ENCODE measurements around the gene TSSC4. TPM values are rescaled to one million over a fixed set of nuclear protein-coding genes. Genes with fewer than 3 reads are reported as not detected.

TSSC4 gene
- total RNA-seq, 1 donor from 2014 or later, result 70.0 TPM

GRCh38 chr11:2382936-2383851 is 17.4 kb upstream of the TSSC4 start:
- TF ChIP-seq CTCF (IDR thresholded peaks at IDR 0.05; ENCODE audit: insufficient read depth, low read depth, low read length), result no peak
- TF ChIP-seq EZH2 (IDR thresholded peaks at IDR 0.05; ENCODE audit: insufficient read depth, low read length), result no peak
- Mint-ChIP-seq H3K4me3 (ENCODE audit: unreplicated experiment) (no peak overlapping the region), H3K9me3 (ENCODE audit: unreplicated experiment) (no peaks in the 10 kb centered on the region), H3K4me1 (ENCODE audit: low read depth, unreplicated experiment) (peaks cover 21% of the 10 kb centered on the region), H3K27me3 (ENCODE audit: low read depth, unreplicated experiment) (no peaks in the 10 kb centered on the region), H3K36me3 (ENCODE audit: low read depth, unreplicated experiment) (peaks cover 2% of the 10 kb centered on the region), H3K27ac (ENCODE audit: unreplicated experiment) (no peak overlapping the region)
- H3K9ac ChIP-seq (ENCODE audit: low read length), result peak overlapping the region; percentile 52
- peaks cover 49% of the 10 kb centered on the region for H3K4me1 ChIP-seq (ENCODE audit: insufficient read depth, low read length)
- no peaks in the 10 kb centered on the region for H3K36me3 ChIP-seq (ENCODE audit: insufficient read depth, low read length)
- peak overlapping the region; percentile 56 for H3K27ac ChIP-seq (ENCODE audit: low read depth, low read length)
- no peaks in the 10 kb centered on the region for H3K27me3 ChIP-seq (ENCODE audit: insufficient read depth, low read length)
- peak overlapping the region; percentile 59 for H3K4me2 ChIP-seq (ENCODE audit: low read length)
- peaks cover 95% of the 10 kb centered on the region for H4K20me1 ChIP-seq (ENCODE audit: insufficient read depth, low read length)
- H3K79me2 ChIP-seq (ENCODE audit: insufficient read depth, low read length), result peaks cover 96% of the 10 kb centered on the region
- no peaks in the 10 kb centered on the region for H3K9me3 ChIP-seq (ENCODE audit: insufficient read depth, low read depth, low read length)
- no peak for FAIRE-seq
- H3K4me3 ChIP-seq (ENCODE audit: insufficient read depth, low read depth, low read length), result no peak overlapping the region
- DNase-seq (ENCODE audit: low read depth), result no peak
- H2AFZ ChIP-seq (ENCODE audit: low read depth, low read length), result no peak overlapping the region

- H2AFZ ChIP-seq (ENCODE audit: low read depth, low read length), result no peak overlapping the region
- DNase-seq (ENCODE audit: low read depth), result no peak
- H3K4me1 ChIP-seq (ENCODE audit: insufficient read depth, low read length), result peaks cover 48% of the 10 kb centered on the region
- peaks cover 95% of the 10 kb centered on the region for H4K20me1 ChIP-seq (ENCODE audit: insufficient read depth, low read length)
- no peak for TF ChIP-seq CTCF (IDR thresholded peaks at IDR 0.05; ENCODE audit: insufficient read depth, low read depth, low read length)
- no peak for TF ChIP-seq EZH2 (IDR thresholded peaks at IDR 0.05; ENCODE audit: insufficient read depth, low read length)
- Mint-ChIP-seq H3K36me3 (ENCODE audit: low read depth, unreplicated experiment) (peaks cover 2% of the 10 kb centered on the region), H3K27me3 (ENCODE audit: low read depth, unreplicated experiment) (no peaks in the 10 kb centered on the region), H3K9me3 (ENCODE audit: unreplicated experiment) (no peaks in the 10 kb centered on the region), H3K4me3 (ENCODE audit: unreplicated experiment) (no peak overlapping the region), H3K4me1 (ENCODE audit: low read depth, unreplicated experiment) (peaks cover 21% of the 10 kb centered on the region), H3K27ac (ENCODE audit: unreplicated experiment) (no peak overlapping the region)
- H3K9ac ChIP-seq (ENCODE audit: low read length), result no peak overlapping the region
- H3K4me3 ChIP-seq (ENCODE audit: insufficient read depth, low read depth, low read length), result no peak overlapping the region
- H3K27ac ChIP-seq (ENCODE audit: low read depth, low read length), result no peak overlapping the region
- no peaks in the 10 kb centered on the region for H3K27me3 ChIP-seq (ENCODE audit: insufficient read depth, low read length)
- FAIRE-seq, result no peak
- H3K36me3 ChIP-seq (ENCODE audit: insufficient read depth, low read length), result no peaks in the 10 kb centered on the region
- H3K4me2 ChIP-seq (ENCODE audit: low read length), result peak overlapping the region; percentile 59
- H3K79me2 ChIP-seq (ENCODE audit: insufficient read depth, low read length), result peaks cover 96% of the 10 kb centered on the region
- no peaks in the 10 kb centered on the region for H3K9me3 ChIP-seq (ENCODE audit: insufficient read depth, low read depth, low read length)
These were observed 16.4 kb upstream of the TSSC4 start for GRCh38 chr11:2383852-2384804.
